Osteoblast (primary cell): ENCODE results near the gene LRRN4. TPM values are rescaled to one million over a fixed set of nuclear protein-coding genes. Genes with fewer than 3 reads are reported as not detected.
A peak's percentile ranks its signal among the peaks of the same experiment; 100 is the strongest.
"Not testable (repeated sequence)": the region's sequence is repeated elsewhere in the genome, so short reads cannot be mapped to it uniquely, and the experiment has no call there.

Source experiments
- DNase-seq: peaks from one replicate; pipeline ENCODE4 v3.0.0; 2011; ENCODE audit warnings: low spot score, mixed read lengths; ENCODE audit not compliant: insufficient read length; ENCODE audit errors: missing footprints
- H2AFZ ChIP-seq: 2 replicates; pipeline ENCODE4 v1.6.0; 2011; ENCODE audit warnings: mild to moderate bottlenecking, low read length
- H3K27ac ChIP-seq: 2 replicates; pipeline ENCODE4 v1.5.1; 2011; ENCODE audit warnings: mild to moderate bottlenecking, low read depth, low read length, moderate library complexity
- H3K27me3 ChIP-seq: 2 replicates; pipeline ENCODE4 v1.6.0; 2012; ENCODE audit warnings: mild to moderate bottlenecking, control low read depth, inconsistent platforms, low read length, moderate library complexity; ENCODE audit not compliant: insufficient read depth
- H3K36me3 ChIP-seq: 2 replicates; pipeline ENCODE4 v1.5.1; 2011; ENCODE audit warnings: mild to moderate bottlenecking, low read length, control low read depth, moderate library complexity; ENCODE audit not compliant: insufficient read depth
- H3K4me1 ChIP-seq: 2 replicates; pipeline ENCODE4 v1.5.1; 2011; ENCODE audit warnings: mild to moderate bottlenecking, low read length, control low read depth, moderate library complexity; ENCODE audit not compliant: insufficient read depth
- H3K4me2 ChIP-seq: 2 replicates; pipeline ENCODE4 v1.6.0; 2011; ENCODE audit warnings: mild to moderate bottlenecking, low read length; ENCODE audit not compliant: insufficient read depth
- H3K4me3 ChIP-seq: fragments of 200-600 bp; sonication (generic); 3 replicates; pipeline ENCODE4 v1.5.1; 2012; ENCODE audit warnings: mild to moderate bottlenecking, low read length, inconsistent platforms; ENCODE audit not compliant: insufficient read depth
- H3K79me2 ChIP-seq: 2 replicates; pipeline ENCODE4 v1.6.0; 2012; ENCODE audit warnings: mild to moderate bottlenecking, low read length, control low read depth, inconsistent platforms; ENCODE audit not compliant: insufficient read depth
- H3K9me3 ChIP-seq: 2 replicates; pipeline ENCODE4 v1.5.1; 2011; ENCODE audit warnings: low read depth, low read length, control low read depth
- H4K20me1 ChIP-seq: 2 replicates; pipeline ENCODE4 v1.6.0; 2012; ENCODE audit warnings: mild to moderate bottlenecking, low read length, control low read depth; ENCODE audit not compliant: insufficient read depth
- total RNA-seq: library from RNA; depleted of rRNA; stranded (reverse); fragments of >200 nt; gene quantifications from 2 replicates; pipeline ENCODE4 v1.2.3, GENCODE V29; 2012
- TF ChIP-seq, protein P1 (sequence below): IDR thresholded peaks from 2 replicates; pipeline ENCODE4 v1.5.1; 2011; ENCODE audit warnings: mild to moderate bottlenecking, low read depth, low read length, moderate library complexity; ENCODE audit errors: extremely low read depth

The LRRN4 gene
- total RNA-seq, 1 donor: not detected

DNA sequence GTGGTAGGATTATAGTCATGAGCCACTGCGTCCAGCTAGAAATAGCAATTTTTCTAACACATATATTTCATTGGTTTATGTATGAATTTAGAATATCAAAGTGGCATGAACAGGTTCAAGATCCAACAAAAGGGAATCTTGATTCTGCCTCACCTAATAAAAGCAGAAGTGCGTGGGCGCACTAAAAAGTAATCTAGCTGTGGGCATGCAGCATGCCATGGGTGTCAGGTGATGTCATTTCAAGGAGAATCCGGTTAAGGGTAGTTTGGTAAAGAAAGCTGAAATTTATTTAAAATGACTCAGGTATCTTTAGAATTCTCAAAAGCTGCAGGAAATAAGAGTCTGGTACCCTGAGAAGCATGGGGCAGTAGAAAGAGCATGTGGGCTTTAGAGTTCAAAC, 17.6 kb downstream of the LRRN4 start:
- peaks cover 8% of the 10 kb centered on the region for H3K4me1 ChIP-seq
- H3K4me3 ChIP-seq: no peak overlapping the region
- DNase-seq: no peak
- no peak overlapping the region for H2AFZ ChIP-seq
- peaks cover 13% of the 10 kb centered on the region for H3K79me2 ChIP-seq
- H3K36me3 ChIP-seq: peaks cover 50% of the 10 kb centered on the region
- no peak overlapping the region for H3K4me2 ChIP-seq
- TF ChIP-seq, protein P1, sequence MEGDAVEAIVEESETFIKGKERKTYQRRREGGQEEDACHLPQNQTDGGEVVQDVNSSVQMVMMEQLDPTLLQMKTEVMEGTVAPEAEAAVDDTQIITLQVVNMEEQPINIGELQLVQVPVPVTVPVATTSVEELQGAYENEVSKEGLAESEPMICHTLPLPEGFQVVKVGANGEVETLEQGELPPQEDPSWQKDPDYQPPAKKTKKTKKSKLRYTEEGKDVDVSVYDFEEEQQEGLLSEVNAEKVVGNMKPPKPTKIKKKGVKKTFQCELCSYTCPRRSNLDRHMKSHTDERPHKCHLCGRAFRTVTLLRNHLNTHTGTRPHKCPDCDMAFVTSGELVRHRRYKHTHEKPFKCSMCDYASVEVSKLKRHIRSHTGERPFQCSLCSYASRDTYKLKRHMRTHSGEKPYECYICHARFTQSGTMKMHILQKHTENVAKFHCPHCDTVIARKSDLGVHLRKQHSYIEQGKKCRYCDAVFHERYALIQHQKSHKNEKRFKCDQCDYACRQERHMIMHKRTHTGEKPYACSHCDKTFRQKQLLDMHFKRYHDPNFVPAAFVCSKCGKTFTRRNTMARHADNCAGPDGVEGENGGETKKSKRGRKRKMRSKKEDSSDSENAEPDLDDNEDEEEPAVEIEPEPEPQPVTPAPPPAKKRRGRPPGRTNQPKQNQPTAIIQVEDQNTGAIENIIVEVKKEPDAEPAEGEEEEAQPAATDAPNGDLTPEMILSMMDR: no peak
- H3K27me3 ChIP-seq: no peaks in the 10 kb centered on the region
- no peak overlapping the region for H3K27ac ChIP-seq
- H3K9me3 ChIP-seq: no peaks in the 10 kb centered on the region
- H4K20me1 ChIP-seq: peaks cover 14% of the 10 kb centered on the region

DNA sequence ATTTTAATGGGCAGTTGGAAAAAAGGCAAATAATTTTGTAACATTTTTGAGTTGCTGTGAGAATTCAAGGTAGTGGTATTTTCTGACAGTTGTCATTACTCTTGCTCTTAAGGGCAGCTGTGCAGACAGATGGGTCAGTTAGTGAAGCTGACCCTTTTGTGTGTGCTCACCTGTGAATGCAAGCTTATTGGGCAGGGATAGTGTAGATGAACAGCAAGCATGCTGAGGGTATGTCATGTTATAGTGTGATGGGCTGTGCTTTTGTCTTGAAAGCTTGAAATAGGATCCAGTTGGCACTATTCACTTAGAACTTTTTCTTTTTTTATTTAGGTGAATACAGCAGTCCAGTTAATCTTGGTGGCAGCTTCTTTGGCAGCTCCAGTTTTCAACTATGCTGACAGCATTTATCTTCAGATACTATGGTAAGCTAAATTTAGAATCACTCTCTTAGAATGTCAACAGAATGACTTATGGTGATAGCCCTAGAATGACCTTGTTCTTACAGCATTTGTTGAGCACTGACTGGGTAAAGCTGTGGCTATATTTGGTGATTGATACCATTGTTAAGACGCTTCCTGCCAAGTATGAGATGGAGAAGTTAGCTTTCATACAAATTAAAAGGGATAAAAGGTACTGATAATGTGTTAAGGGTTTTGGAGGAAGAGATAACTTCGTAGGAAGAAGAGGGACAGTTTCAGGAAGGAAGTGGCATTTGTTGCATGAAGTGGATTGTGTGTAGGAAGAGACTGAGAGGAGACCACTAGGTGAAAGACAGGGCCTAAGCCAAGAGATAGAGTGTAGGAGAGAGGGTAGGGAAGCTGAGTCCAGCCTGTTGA, 19.5 kb downstream of the LRRN4 start:
- Histone ChIP-seq H3K4me2 (no peak overlapping the region), H4K20me1 (peaks cover 14% of the 10 kb centered on the region), H3K4me3 (no peak overlapping the region), H3K79me2 (peaks cover 17% of the 10 kb centered on the region), H3K9me3 (no peaks in the 10 kb centered on the region), H3K36me3 (peaks cover 36% of the 10 kb centered on the region), H3K4me1 (peaks cover 8% of the 10 kb centered on the region), H3K27ac (peak overlapping the region; percentile 41), H3K27me3 (no peaks in the 10 kb centered on the region), H2AFZ (no peak overlapping the region)
- no peak for DNase-seq
- TF ChIP-seq, protein P1: no peak

DNA sequence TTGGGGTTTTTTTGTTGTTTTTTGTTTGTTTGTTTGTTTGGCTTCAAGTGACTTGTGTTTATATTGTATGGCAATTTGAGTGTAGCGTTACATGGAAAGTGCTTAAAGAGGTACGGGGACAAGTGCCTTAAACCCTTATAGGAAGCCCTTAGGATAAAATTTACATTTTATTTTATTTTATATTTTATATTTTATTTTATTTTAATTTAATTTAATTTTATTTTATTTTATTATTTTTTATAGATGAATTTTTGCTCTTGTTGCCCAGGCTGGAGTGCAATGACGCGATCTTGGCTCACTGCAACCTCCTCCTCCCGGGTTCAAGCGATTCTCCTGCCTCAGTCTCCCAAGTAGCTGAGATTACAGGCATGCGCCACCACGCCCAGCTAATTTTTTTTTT, 21.0 kb downstream of the LRRN4 start:
- H3K79me2 ChIP-seq: peaks cover 28% of the 10 kb centered on the region
- H3K9me3 ChIP-seq, H3K4me2 ChIP-seq: not testable (repeated sequence)

DNA sequence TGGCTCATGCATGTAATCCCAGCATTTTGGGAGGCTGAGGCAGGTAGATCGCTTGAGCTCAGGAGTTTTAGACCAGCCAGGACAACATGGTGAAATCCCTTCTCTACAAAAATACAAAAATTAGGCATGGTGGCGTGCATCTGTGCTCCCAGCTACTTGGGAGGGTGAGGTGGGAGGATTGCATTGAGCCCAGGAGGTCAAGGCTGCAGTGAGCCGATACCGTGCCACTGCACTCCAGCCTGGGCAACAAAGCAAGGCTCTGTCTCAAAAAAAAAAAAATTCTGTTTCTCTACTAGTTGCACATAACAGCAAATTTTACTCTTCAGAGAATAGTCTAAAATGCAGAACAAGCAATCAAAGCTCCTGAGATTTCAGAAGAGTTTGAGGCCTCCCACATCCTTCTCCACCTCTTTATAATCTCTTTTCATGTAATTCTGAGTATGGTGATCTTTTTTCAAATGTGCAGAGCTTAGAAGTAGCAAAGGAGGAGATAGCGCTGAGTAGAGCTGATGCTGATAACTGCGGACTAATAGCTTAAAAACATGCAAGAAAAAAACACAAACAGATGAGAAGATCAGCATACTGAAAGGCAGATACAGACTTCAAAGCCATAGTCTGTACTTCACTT, 23.3 kb downstream of the LRRN4 start:
- H3K4me3 ChIP-seq: no peak overlapping the region
- peaks cover 43% of the 10 kb centered on the region for H3K79me2 ChIP-seq

More for the DNA sequence above, 21.0 kb downstream of the LRRN4 start:
- not testable (repeated sequence) for H3K27ac ChIP-seq, DNase-seq, H3K27me3 ChIP-seq, H2AFZ ChIP-seq, H3K4me1 ChIP-seq, H3K4me3 ChIP-seq
- Histone ChIP-seq H3K36me3 (peaks cover 35% of the 10 kb centered on the region), H4K20me1 (peaks cover 20% of the 10 kb centered on the region)

More for the DNA sequence above, 23.3 kb downstream of the LRRN4 start:
- peaks cover 8% of the 10 kb centered on the region for H3K4me1 ChIP-seq
- DNase-seq: no peak
- H4K20me1 ChIP-seq: peaks cover 24% of the 10 kb centered on the region
- TF ChIP-seq, protein P1: no peak
- peaks cover 31% of the 10 kb centered on the region for H3K36me3 ChIP-seq
- H3K27me3 ChIP-seq: no peaks in the 10 kb centered on the region
- H3K9me3 ChIP-seq: no peaks in the 10 kb centered on the region
- no peak overlapping the region for H3K27ac ChIP-seq
- H2AFZ ChIP-seq: no peak overlapping the region
- H3K4me2 ChIP-seq: no peak overlapping the region
